ENCODE measurements around the gene BORCS8. TPM values are rescaled to one million over a fixed set of nuclear protein-coding genes. Genes with fewer than 3 reads are reported as not detected.

BORCS8 gene
- total and polyA plus RNA-seq, 2 of the 13 experiments (the other 11 are each of a cell fraction or from before 2014, with no cell fraction given): 9.6 to 13.3 TPM

DNA sequence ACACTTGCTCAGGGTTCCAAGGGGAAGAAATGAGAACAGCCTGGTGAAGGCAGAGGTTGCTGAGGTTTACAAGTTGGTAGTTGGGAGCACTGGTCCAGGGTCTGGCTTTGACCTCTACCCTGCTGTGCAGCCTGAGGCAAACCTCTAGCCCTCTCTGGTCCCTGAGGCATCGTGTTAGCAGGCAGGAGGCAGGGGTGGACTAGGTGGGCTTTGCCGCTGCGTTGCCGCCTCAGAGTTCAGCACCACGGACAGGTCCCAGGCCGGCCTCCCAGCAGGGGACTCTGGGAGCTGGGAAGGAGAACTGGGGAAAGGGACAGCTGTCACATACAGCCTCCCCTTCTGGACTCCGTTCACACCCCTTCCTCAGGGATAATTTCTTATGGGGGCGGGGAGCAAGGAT, 22.9 kb upstream of the BORCS8 start (continued):
- TF ChIP-seq ZNF562 (CRISPR knock-in tag; IDR thresholded peaks at IDR 0.05; ENCODE audit: borderline replicate concordance) (no peak), ZSCAN5A (CRISPR knock-in tag; IDR thresholded peaks at IDR 0.05; ENCODE audit: borderline replicate concordance) (no peak), SIN3B (IDR thresholded peaks at IDR 0.05; ENCODE audit: low read length) (no peak), SPEN (CRISPR knock-in tag; IDR thresholded peaks at IDR 0.05; ENCODE audit: low read depth) (0 out of 2 replicates have a peak, but pooled peaks have one; percentile 29), EEA1 (CRISPR knock-in tag; IDR thresholded peaks at IDR 0.05; ENCODE audit: borderline replicate concordance) (no peak), MTA3 (CRISPR knock-in tag; IDR thresholded peaks at IDR 0.05) (no peak), ZNF639 (CRISPR knock-in tag; conservative IDR thresholded peaks at IDR 0.05) (0 out of 2 replicates have a peak, but pooled peaks have one; percentile 52), MEIS1 (CRISPR knock-in tag; IDR thresholded peaks at IDR 0.05; ENCODE audit: borderline replicate concordance) (no peak), PLRG1 (conservative IDR thresholded peaks at IDR 0.05) (no peak), ZNF224 (CRISPR knock-in tag; IDR thresholded peaks at IDR 0.05) (no peak), U2AF2 (IDR thresholded peaks at IDR 0.05; ENCODE audit: low read depth, low read length) (no peak), GTF3A (CRISPR knock-in tag; conservative IDR thresholded peaks at IDR 0.05) (no peak), ZFP36L2 (CRISPR knock-in tag; IDR thresholded peaks at IDR 0.05) (no peak), MBNL3 (CRISPR knock-in tag; conservative IDR thresholded peaks at IDR 0.05) (no peak), CREB1 (IDR thresholded peaks at IDR 0.05) (no peak), CREB1 (CRISPR knock-in tag; IDR thresholded peaks at IDR 0.05) (no peak), HOXA9 (CRISPR knock-in tag; IDR thresholded peaks at IDR 0.05; ENCODE audit: borderline replicate concordance) (no peak), NONO (IDR thresholded peaks at IDR 0.05) (no peak), NONO (CRISPR knock-in tag; conservative IDR thresholded peaks at IDR 0.05) (no peak), ATAD3A (CRISPR knock-in tag; IDR thresholded peaks at IDR 0.05) (no peak), ZNF652 (CRISPR knock-in tag; IDR thresholded peaks at IDR 0.05; ENCODE audit: borderline replicate concordance, low read depth) (no peak), ZNF619 (CRISPR knock-in tag; IDR thresholded peaks at IDR 0.05) (no peak), ZMYM3 (CRISPR knock-in tag; IDR thresholded peaks at IDR 0.05) (peak; percentile 45), ZNF703 (CRISPR knock-in tag; IDR thresholded peaks at IDR 0.05; ENCODE audit: borderline replicate concordance) (no peak), NCOA1 (CRISPR knock-in tag; IDR thresholded peaks at IDR 0.05) (no peak), ZNF678 (CRISPR knock-in tag; IDR thresholded peaks at IDR 0.05) (no peak), ZNF75D (CRISPR knock-in tag; IDR thresholded peaks at IDR 0.05; ENCODE audit: borderline replicate concordance) (no peak), ETV5 (CRISPR knock-in tag; IDR thresholded peaks at IDR 0.05; ENCODE audit: borderline replicate concordance) (no peak; the same call in 1 of the 2 replicates)
